GM23338 (cell line): ENCODE data around the gene ARHGEF38. TPM values are rescaled to one million over a fixed set of nuclear protein-coding genes. Genes with fewer than 3 reads are reported as not detected.

Source experiments
- ATAC-seq: fragments of 200-7000 bp; cut with Tn5 transposase; 3 replicates; pipeline ENCODE4 v1.9.1; 2020
- DNase-seq: peaks from one replicate; pipeline ENCODE4 v3.0.0-alpha.2; 2015; ENCODE audit warnings: low spot score
- H2AFZ ChIP-seq: fragments of 200-600 bp; sonication (generic); 2 replicates; pipeline ENCODE4 v1.8.0; 2016; ENCODE audit warnings: antibody characterized with exemption, mild to moderate bottlenecking, moderate library complexity
- H3F3A ChIP-seq: fragments of 200-600 bp; sonication (generic); replicated peaks from 2 replicates; pipeline ENCODE4 v1.8.0; 2017; ENCODE audit warnings: antibody characterized with exemption, mixed run types, low read depth
- H3K27ac ChIP-seq: fragments of 200-600 bp; sonication (generic); 2 replicates; pipeline ENCODE4 v1.6.1; 2016; ENCODE audit warnings: low read depth
- H3K27me3 ChIP-seq: fragments of 200-600 bp; sonication (generic); 2 replicates; pipeline ENCODE4 v1.8.0; 2016; ENCODE audit warnings: mild to moderate bottlenecking, mixed run types, moderate library complexity; ENCODE audit not compliant: insufficient read depth
- H3K36me3 ChIP-seq: fragments of 200-600 bp; sonication (generic); 2 replicates; pipeline ENCODE4 v1.8.0; 2016; ENCODE audit warnings: mild to moderate bottlenecking; ENCODE audit not compliant: insufficient read depth
- H3K4me1 ChIP-seq: fragments of 200-600 bp; sonication (generic); 2 replicates; pipeline ENCODE4 v1.8.0; 2016; ENCODE audit warnings: mild to moderate bottlenecking, moderate library complexity; ENCODE audit not compliant: insufficient read depth
- H3K4me2 ChIP-seq: fragments of 200-600 bp; sonication (generic); 2 replicates; pipeline ENCODE4 v1.7.1; 2017; ENCODE audit warnings: mixed run types
- H3K4me3 ChIP-seq: fragments of 200-600 bp; sonication (generic); 2 replicates; pipeline ENCODE4 v1.6.1; 2016; ENCODE audit warnings: mixed run types
- H3K79me2 ChIP-seq: fragments of 200-600 bp; sonication (generic); replicated peaks from 2 replicates; pipeline ENCODE4 v1.8.0; 2017; ENCODE audit warnings: mild to moderate bottlenecking; ENCODE audit not compliant: insufficient read depth
- H3K9me2 ChIP-seq: fragments of 200-600 bp; sonication (generic); 2 replicates; pipeline ENCODE4 v1.8.0; 2017; ENCODE audit not compliant: insufficient read depth
- H4K20me1 ChIP-seq: fragments of 200-600 bp; sonication (generic); replicated peaks from 2 replicates; pipeline ENCODE4 v1.8.0; 2017; ENCODE audit warnings: mild to moderate bottlenecking; ENCODE audit not compliant: insufficient read depth
- H3K27ac Mint-ChIP-seq: 2 replicates; pipeline ENCODE4 v1.8.0; 2020; ENCODE audit warnings: inconsistent platforms, mild to moderate bottlenecking, moderate library complexity, mixed read lengths
- H3K27me3 Mint-ChIP-seq: 3 replicates; pipeline ENCODE4 v1.8.0; 2022; ENCODE audit warnings: low read depth, mild to moderate bottlenecking, moderate library complexity, mixed read lengths, inconsistent platforms; ENCODE audit not compliant: insufficient read depth, poor library complexity
- H3K36me3 Mint-ChIP-seq: 3 replicates; pipeline ENCODE4 v1.8.0; 2021; ENCODE audit warnings: low read depth, mild to moderate bottlenecking, inconsistent platforms, moderate library complexity, mixed read lengths
- H3K4me1 Mint-ChIP-seq: 3 replicates; pipeline ENCODE4 v1.8.0; 2020; ENCODE audit warnings: mild to moderate bottlenecking, inconsistent platforms, mixed read lengths
- H3K4me3 Mint-ChIP-seq: 3 replicates; pipeline ENCODE4 v1.8.0; 2021; ENCODE audit warnings: moderate library complexity, mild to moderate bottlenecking, inconsistent platforms, mixed read lengths
- H3K9me3 Mint-ChIP-seq: 3 replicates; pipeline ENCODE4 v1.8.0; 2020; ENCODE audit warnings: moderate library complexity, mild to moderate bottlenecking, inconsistent platforms, mixed read lengths
- CREB1 ChIP-seq: fragments of 250-450 bp; sonication (Bioruptor Pico); IDR thresholded peaks from 2 replicates; pipeline ENCODE4 v1.5.0; 2020; ENCODE audit warnings: low read depth, mild to moderate bottlenecking, moderate library complexity
- CTCF ChIP-seq, 2 experiments: fragments of 200-600 bp in 1 of 2; sonication (generic) in 1 of 2; conservative IDR thresholded peaks; 2 replicates each; pipeline versions ENCODE4 v1.5.1 to v1.6.1; 2016 to 2017; ENCODE audit warnings: antibody characterized with exemption in 2 of 2, low read depth in 2 of 2, mild to moderate bottlenecking in 2 of 2, moderate library complexity in 1 of 2
- ETS1 ChIP-seq: IDR thresholded peaks from 2 replicates; pipeline ENCODE4 v1.6.1; 2016; ENCODE audit warnings: antibody characterized with exemption
- EZH2 ChIP-seq: fragments of 200-600 bp; sonication (generic); IDR thresholded peaks from one replicate; pipeline ENCODE4 v1.8.0; 2017; ENCODE audit warnings: antibody characterized with exemption, mild to moderate bottlenecking, low read depth; ENCODE audit not compliant: unreplicated experiment
- EZH2phosphoT487 ChIP-seq: fragments of 200-600 bp; sonication (generic); IDR thresholded peaks from one replicate; pipeline ENCODE4 v1.8.1; 2018; ENCODE audit warnings: antibody characterized with exemption; ENCODE audit not compliant: unreplicated experiment
- JUNB ChIP-seq: IDR thresholded peaks from one replicate; pipeline ENCODE4 v1.6.1; 2016; ENCODE audit warnings: antibody characterized with exemption; ENCODE audit not compliant: unreplicated experiment
- NANOG ChIP-seq: IDR thresholded peaks from 2 replicates; pipeline ENCODE4 v1.6.1; 2016; ENCODE audit warnings: antibody characterized with exemption, borderline replicate concordance
- POLR2AphosphoS5 ChIP-seq: IDR thresholded peaks from 2 replicates; pipeline ENCODE4 v1.6.1; 2016; ENCODE audit warnings: antibody characterized with exemption, low read depth
- REST ChIP-seq: IDR thresholded peaks from one replicate; pipeline ENCODE4 v1.6.1; 2018; ENCODE audit warnings: antibody characterized with exemption; ENCODE audit not compliant: unreplicated experiment
- STAT1 ChIP-seq: IDR thresholded peaks from one replicate; pipeline ENCODE4 v1.6.1; 2016; ENCODE audit warnings: antibody characterized with exemption; ENCODE audit not compliant: unreplicated experiment
- ZNF114 ChIP-seq: fragments of 250-450 bp; sonication (Bioruptor Pico); IDR thresholded peaks from 2 replicates; pipeline ENCODE4 v1.5.0; 2020; ENCODE audit warnings: mild to moderate bottlenecking, moderate library complexity
- ZNF331 ChIP-seq: fragments of 250-450 bp; sonication (Bioruptor Pico); IDR thresholded peaks from 2 replicates; pipeline ENCODE4 v1.5.0; 2020; ENCODE audit warnings: low read depth, mild to moderate bottlenecking, moderate library complexity
- ZNF462 ChIP-seq: fragments of 250-450 bp; sonication (Bioruptor Pico); IDR thresholded peaks from 2 replicates; pipeline ENCODE4 v1.5.0; 2020; ENCODE audit warnings: mild to moderate bottlenecking, moderate library complexity
- polyA plus RNA-seq: library from polyadenylated mRNA; unstranded; fragments of >200 nt; fragmentation: Nextera tagmentation; extraction: Ambion mirVana; gene quantifications from 2 replicates; pipeline ENCODE4 v1.2.1, GENCODE V29; 2016
- total RNA-seq: library from RNA; depleted of rRNA; stranded (reverse); fragments of >200 nt; shearing (Covaris generic); gene quantifications from 2 replicates; pipeline ENCODE4 v1.2.3, GENCODE V29; 2014

ARHGEF38 gene
- total and polyA plus RNA-seq, 2 experiments from 2014 or later = 0.58 TPM; not detected in 1

- Histone ChIP-seq H3K4me3 (no peak overlapping the region), H3K4me2 (no peak overlapping the region), H4K20me1 (no peaks in the 10 kb centered on the region), H3K36me3 (no peaks in the 10 kb centered on the region), H3K27ac (no peak overlapping the region), H3K79me2 (no peaks in the 10 kb centered on the region), H3F3A (no peaks in the 10 kb centered on the region), H3K4me1 (no peaks in the 10 kb centered on the region), H2AFZ (peak overlapping the region; percentile 23; the same call in 1 of the 2 replicates), H3K27me3 (no peaks in the 10 kb centered on the region), H3K9me2 (no peaks in the 10 kb centered on the region)
- no peak overlapping the region for H3K27ac Mint-ChIP-seq
- H3K9me3 Mint-ChIP-seq = no peaks in the 10 kb centered on the region
- no peak; the same call in 2 of the 3 replicates for ATAC-seq
- DNase-seq = no peak
- H3K4me1 Mint-ChIP-seq = no peaks in the 10 kb centered on the region
- no peak for TF ChIP-seq ETS1
- TF ChIP-seq CTCF (conservative IDR thresholded peaks at IDR 0.05; ENCODE audit: low read depth in 2 of 2) = no peak
- no peak for TF ChIP-seq EZH2
- no peak for TF ChIP-seq STAT1
- TF ChIP-seq ZNF462 (CRISPR knock-in tag) = no peak
- TF ChIP-seq JUNB = no peak
- TF ChIP-seq EZH2phosphoT487 = no peak
- no peak for TF ChIP-seq REST
- TF ChIP-seq NANOG = no peak
- no peak for TF ChIP-seq ZNF114 (CRISPR knock-in tag)
- no peak for TF ChIP-seq ZNF331 (CRISPR knock-in tag)
- TF ChIP-seq CREB1 (CRISPR knock-in tag) = no peak
- TF ChIP-seq POLR2AphosphoS5 = no peak
- no peak overlapping the region for H3K4me3 Mint-ChIP-seq
- H3K36me3 Mint-ChIP-seq = no peaks in the 10 kb centered on the region
- peaks cover 2% of the 10 kb centered on the region for H3K27me3 Mint-ChIP-seq
Measured at GRCh38 chr4:105659190-105659589, 106.8 kb downstream of the ARHGEF38 start.
